Activated CD4-positive, CD25-positive, alpha-beta regulatory T cell (primary cell): Measurements from ENCODE around the gene SFXN5.
"Not testable (repeated sequence)": the region's sequence is repeated elsewhere in the genome, so short reads cannot be mapped to it uniquely, and the experiment has no call there.

Source experiments
- DNase-seq, 4 experiments: peaks; one replicate each; lab custom pipeline; 2025; lab: John Stamatoyannopoulos, UW

SFXN5 gene

GRCh38 chr2:72921853-72922252 is 149.7 kb downstream of the SFXN5 start:
- DNase-seq: no peak

- no peak for DNase-seq
Observed at GRCh38 chr2:72921088-72921851, 150.2 kb downstream of the SFXN5 start.

- no peak for DNase-seq
Observed at GRCh38 chr2:72920318-72921087, 151.0 kb downstream of the SFXN5 start.

- no peak for DNase-seq
Observed at GRCh38 chr2:72919414-72920317, 151.8 kb downstream of the SFXN5 start.

GRCh38 chr2:72917877-72918553 is 153.5 kb downstream of the SFXN5 start:
- no peak for DNase-seq

- peak in 1 of 4 experiments; percentile 30 for DNase-seq
Observed at GRCh38 chr2:72917138-72917876, 154.2 kb downstream of the SFXN5 start, which contains the start of gene EMX1. Gene EMX1 (plus strand): TSS chr2:72917519. CDS start chr2:72917853, 334 bp downstream.

GRCh38 chr2:72916743-72917137 is 154.8 kb downstream of the SFXN5 start:
- no peak for DNase-seq

- DNase-seq: peak in 1 of 4 experiments; percentile 12
Observed at GRCh38 chr2:72915907-72916742, 155.4 kb downstream of the SFXN5 start.

- DNase-seq: no peak
Observed at GRCh38 chr2:72915320-72915906, 156.1 kb downstream of the SFXN5 start.

GRCh38 chr2:72914589-72915319 is 156.8 kb downstream of the SFXN5 start:
- no peak for DNase-seq

- no peak for DNase-seq
Observed at GRCh38 chr2:72914206-72914559, 157.3 kb downstream of the SFXN5 start.

- DNase-seq: no peak
Observed at GRCh38 chr2:72913486-72914205, 157.9 kb downstream of the SFXN5 start.

- DNase-seq: no peak
Observed at GRCh38 chr2:72911256-72911655, 160.3 kb downstream of the SFXN5 start.

- no peak for DNase-seq
Observed at GRCh38 chr2:72908741-72909140, 162.8 kb downstream of the SFXN5 start.

GRCh38 chr2:72907369-72907768 is 164.1 kb downstream of the SFXN5 start:
- DNase-seq: not testable (repeated sequence)

GRCh38 chr2:72901426-72901825 is 170.1 kb downstream of the SFXN5 start:
- no peak for DNase-seq

- DNase-seq: no peak
Observed at GRCh38 chr2:72900191-72900825, 171.2 kb downstream of the SFXN5 start.

- no peak for DNase-seq
Observed at GRCh38 chr2:72898585-72898906, 173.0 kb downstream of the SFXN5 start.
